NCI-H524 (cell line): Measurements from ENCODE around the gene FAM168A.

Source experiments
- DNase-seq, 2 experiments: peaks; one replicate each; lab custom pipeline; 2025; lab: John Stamatoyannopoulos, UW

The FAM168A gene

GRCh38 chr11:73555615-73556014 lies 42.3 kb downstream of the FAM168A start:
- no peak for DNase-seq

GRCh38 chr11:73554671-73555320 lies 43.1 kb downstream of the FAM168A start:
- no peak for DNase-seq

GRCh38 chr11:73553266-73553665 lies 44.6 kb downstream of the FAM168A start:
- DNase-seq, result no peak

GRCh38 chr11:73551677-73552076 lies 46.2 kb downstream of the FAM168A start:
- peak in 1 of 2 experiments; percentile 33 for DNase-seq

GRCh38 chr11:73549376-73549775 lies 48.5 kb downstream of the FAM168A start:
- DNase-seq, result no peak

- no peak for DNase-seq
Measured at GRCh38 chr11:73547706-73548595, 50.0 kb downstream of the FAM168A start.

GRCh38 chr11:73542175-73542574 lies 55.7 kb downstream of the FAM168A start:
- DNase-seq, result no peak

GRCh38 chr11:73539506-73540084 lies 58.3 kb downstream of the FAM168A start:
- DNase-seq, result peak; percentile 90 to 97

GRCh38 chr11:73538381-73538872 lies 59.5 kb downstream of the FAM168A start:
- no peak for DNase-seq

GRCh38 chr11:73537969-73538368 lies 59.9 kb downstream of the FAM168A start:
- DNase-seq, result no peak

GRCh38 chr11:73536961-73537360 lies 61.0 kb downstream of the FAM168A start:
- DNase-seq, result no peak

- no peak for DNase-seq
Measured at GRCh38 chr11:73532310-73532709, 65.6 kb downstream of the FAM168A start.

GRCh38 chr11:73531386-73531785 lies 66.5 kb downstream of the FAM168A start:
- no peak for DNase-seq

GRCh38 chr11:73530109-73530508 lies 67.8 kb downstream of the FAM168A start:
- no peak for DNase-seq

- DNase-seq, result no peak
Measured at GRCh38 chr11:73529204-73529530, 68.7 kb downstream of the FAM168A start.

GRCh38 chr11:73528483-73529203 lies 69.3 kb downstream of the FAM168A start:
- DNase-seq, result no peak

- DNase-seq, result no peak
Measured at GRCh38 chr11:73528013-73528412, 69.9 kb downstream of the FAM168A start.

GRCh38 chr11:73525611-73526010 lies 72.3 kb downstream of the FAM168A start:
- no peak for DNase-seq

GRCh38 chr11:73524774-73525173 lies 73.1 kb downstream of the FAM168A start:
- no peak for DNase-seq

GRCh38 chr11:73521621-73522020 lies 76.3 kb downstream of the FAM168A start:
- DNase-seq, result no peak

GRCh38 chr11:73520353-73521061 lies 77.4 kb downstream of the FAM168A start:
- peak in 1 of 2 experiments; percentile 46 for DNase-seq

GRCh38 chr11:73519266-73519665 lies 78.6 kb downstream of the FAM168A start:
- no peak for DNase-seq
